ENCODE measurements around the gene HSD3B7.
"Not testable (repeated sequence)": the region's sequence is repeated elsewhere in the genome, so short reads cannot be mapped to it uniquely, and the experiment has no call there.

The HSD3B7 gene

GRCh38 chr16:30984669-30985400, at the start of gene HSD3B7:
HSD3B7 (plus strand) TSS chr16:30985207; CDS start chr16:30985659, 452 bp downstream.
- DNase-seq: peak in 1 of 2 experiments; percentile 31

- no peak for DNase-seq
Observed at GRCh38 chr16:30937692-30938091, 47.3 kb upstream of the HSD3B7 start.

DNA sequence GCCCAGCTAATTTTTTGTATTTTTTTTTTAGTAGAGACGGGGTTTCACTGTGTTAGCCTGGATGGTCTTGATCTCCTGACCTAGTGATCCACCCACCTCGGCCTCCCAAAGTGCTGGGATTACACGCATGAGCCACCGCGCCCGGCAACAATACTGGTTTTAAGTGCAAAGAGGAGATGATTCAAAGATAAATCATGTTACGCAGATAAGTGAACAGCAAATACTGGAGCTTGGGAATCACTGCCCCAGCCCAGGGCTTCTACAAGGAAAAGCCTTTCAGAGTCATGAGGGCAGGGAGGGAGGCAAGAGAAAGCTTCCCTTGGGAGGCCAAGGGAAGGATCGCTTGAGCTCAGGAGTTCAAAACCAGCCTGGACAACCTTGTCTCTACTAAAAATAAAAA, 45.4 kb upstream of the HSD3B7 start:
- not testable (repeated sequence) for DNase-seq

DNA sequence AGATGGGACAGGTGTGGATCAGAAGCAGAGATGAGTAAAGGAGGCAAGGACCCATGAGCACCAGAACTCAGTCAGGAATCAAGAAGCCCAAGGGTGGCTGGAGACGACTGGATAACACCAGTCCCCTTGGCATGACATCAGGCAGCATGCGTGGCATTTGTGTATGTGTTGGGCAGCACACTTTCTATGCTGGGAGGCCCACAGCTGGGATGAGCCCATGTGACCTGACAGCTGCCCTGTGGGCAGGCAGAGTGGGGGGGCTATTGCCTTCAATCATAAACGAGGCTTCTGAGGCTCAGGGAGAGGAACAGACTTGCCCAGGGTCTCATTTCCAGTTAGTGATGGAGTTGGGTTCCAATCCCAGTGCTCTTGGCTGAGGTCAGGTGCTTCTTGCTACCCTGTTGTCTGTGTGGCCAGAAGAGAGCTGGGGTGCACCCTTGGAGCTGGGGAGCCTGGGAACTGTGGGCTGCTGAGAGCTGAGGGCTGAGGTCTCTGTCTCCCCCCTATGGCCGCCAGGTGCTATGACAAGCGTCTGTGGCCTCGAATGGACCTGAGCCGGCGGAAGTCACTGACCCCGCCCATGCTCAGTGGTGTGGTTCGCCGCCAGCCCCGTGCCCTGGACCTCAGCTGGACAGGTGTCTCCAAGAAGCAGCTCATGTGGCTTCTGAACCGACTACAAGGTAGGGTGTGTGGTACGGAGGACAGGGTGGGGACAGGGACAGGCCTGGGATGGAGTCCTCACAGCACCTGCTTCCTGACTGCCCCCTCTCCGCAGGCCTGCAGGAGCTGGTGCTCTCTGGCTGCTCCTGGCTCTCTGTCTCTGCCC, 43.2 kb upstream of the HSD3B7 start:
- DNase-seq: no peak

- no peak for DNase-seq
Observed at GRCh38 chr16:30942426-30942806, 42.6 kb upstream of the HSD3B7 start.

DNA sequence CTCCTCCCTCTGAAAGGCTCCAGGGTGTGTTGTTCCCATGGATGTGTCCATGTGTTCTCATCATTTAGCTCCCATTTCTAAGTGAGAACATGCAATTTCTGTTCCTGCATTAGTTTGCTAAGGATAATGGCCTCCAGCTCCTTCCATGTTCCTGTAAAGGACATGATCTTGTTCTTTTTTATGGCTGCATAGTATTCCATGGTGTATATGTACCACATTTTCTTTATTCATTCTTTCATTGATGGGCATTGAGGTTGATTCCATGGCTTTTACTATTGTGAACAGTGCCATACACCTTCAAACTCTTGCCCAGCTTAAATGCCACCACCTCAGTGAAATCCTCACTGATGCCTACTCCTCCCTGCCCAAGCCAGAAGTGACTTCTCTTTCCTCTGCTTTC, 40.7 kb upstream of the HSD3B7 start:
- DNase-seq: no peak

DNA sequence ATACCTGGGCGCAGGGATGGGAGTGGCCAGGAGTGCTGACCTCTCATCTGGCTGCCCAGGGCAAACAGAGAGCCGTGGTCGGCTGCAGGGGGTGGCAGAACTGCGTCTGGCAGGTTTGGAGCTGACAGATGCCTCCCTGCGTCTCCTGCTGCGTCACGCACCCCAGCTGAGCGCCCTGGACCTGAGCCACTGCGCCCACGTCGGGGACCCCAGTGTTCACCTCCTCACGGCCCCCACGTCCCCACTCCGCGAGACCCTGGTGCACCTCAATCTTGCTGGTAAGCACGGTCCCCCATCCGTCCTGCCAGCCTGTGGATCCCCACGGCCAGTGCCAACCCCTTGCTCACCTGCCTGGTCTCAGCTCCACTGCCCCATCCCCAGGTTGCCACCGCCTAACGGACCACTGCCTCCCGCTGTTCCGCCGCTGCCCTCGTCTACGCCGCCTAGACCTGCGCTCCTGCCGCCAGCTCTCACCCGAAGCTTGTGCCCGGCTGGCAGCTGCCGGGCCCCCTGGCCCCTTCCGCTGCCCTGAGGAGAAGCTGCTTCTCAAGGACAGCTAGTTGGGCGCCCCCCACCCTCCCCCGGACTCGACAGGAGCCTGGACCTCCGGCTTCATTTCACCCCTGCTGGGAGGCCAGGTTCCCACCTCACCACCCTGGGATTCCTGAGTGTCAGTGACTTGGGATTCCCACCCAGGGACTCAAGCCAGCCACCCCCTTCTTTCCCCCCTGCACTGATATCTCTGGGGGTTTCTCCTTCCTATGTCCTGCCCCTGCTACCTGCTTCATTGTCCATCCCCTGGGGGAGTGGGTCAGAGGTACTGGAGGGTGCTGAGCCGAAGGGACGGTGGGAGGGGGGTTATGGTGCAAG, 38.1 kb upstream of the HSD3B7 start:
- DNase-seq: no peak

GRCh38 chr16:30947541-30947858, 37.5 kb upstream of the HSD3B7 start:
- no peak for DNase-seq

DNA sequence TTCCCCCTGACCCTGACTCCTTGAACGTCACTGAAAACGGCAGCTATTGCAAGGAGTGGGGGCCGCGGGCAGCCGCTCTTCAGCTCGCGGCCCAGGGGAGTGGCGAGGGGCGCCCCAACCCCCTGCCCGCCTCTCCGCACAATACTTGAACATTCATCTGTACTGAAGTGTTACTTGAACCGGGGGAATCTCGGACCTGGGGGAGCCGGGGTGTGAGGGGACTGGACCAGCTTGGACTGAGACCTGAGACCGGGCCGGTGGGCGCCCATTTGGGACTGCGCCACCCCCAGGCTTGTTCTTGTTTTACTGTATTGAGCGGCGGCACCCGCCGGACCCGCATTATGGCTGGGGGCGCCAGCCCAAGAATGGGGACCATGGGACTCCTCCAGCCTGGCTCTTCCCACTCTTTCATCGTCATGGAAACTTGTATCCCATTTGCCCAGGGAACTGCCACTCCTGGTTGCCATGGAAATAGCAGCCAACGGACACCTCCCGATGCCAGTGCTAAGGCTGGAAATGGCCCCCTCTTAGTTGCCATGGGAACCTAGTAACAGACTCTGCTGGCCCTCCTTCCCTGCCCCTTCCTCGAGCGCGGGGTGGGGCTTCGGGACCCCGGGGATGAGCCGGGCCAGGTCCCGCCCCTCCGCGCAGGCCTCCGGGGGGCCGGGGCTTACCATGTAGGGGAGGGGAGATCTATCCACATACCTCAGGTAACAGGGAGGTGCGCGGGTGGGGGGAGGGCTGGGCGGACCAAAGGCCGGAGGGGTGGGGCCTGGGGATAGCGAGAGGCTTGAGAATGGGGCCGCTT, 36.9 kb upstream of the HSD3B7 start:
- peak; percentile 92 to 97 for DNase-seq

DNA sequence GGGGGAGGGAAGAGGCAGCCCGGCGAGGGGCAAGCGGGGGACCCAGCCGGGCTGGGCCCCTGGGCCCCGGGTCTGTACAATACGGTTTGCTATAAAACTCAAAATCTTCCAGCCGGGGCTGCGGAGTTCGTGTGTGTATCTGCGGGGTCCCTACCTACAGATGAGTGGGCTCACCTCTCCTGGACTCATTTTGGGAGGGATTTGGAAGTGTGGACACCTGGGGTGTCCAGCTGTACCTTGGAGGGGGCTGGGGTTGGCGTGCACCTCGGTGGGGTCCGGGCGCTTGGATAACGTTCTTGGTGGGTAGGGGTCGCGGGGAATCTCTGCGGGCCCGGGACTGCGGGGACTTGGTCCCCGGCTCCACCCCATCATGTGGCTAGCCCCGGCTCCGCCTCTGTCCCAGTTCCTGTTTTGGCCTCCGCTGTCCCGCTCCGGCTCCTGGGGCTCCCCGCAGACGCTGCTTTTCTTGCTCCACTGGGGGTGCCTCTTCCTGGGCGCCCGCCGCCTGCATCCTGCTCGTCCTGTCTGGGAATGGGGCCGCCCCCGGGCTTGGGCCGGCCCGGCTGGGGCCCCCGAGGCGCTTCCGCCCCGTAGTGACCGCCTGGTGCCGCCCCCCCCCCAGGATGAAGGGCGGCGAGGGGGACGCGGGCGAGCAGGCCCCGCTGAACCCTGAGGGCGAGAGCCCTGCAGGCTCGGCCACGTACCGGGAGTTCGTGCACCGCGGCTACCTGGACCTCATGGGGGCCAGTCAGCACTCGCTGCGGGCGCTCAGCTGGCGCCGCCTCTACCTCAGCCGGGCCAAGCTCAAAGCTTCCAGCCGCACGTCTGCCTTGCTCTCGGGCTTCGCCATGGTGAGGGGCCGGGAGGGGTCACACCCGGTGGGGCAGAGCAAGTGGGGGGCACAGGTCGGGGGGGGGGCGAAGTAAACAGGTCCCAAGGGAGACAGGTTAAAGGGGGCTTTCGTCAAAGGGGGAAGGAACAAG, 36.0 kb upstream of the HSD3B7 start, which contains the start of gene ORAI3:
Gene ORAI3, plus strand, starts transcription at position 402 of the 983 bp plus-strand sequence. Its CDS starts 222 bp downstream, at position 624.
- DNase-seq: peak in 1 of 2 experiments; percentile 18

DNA sequence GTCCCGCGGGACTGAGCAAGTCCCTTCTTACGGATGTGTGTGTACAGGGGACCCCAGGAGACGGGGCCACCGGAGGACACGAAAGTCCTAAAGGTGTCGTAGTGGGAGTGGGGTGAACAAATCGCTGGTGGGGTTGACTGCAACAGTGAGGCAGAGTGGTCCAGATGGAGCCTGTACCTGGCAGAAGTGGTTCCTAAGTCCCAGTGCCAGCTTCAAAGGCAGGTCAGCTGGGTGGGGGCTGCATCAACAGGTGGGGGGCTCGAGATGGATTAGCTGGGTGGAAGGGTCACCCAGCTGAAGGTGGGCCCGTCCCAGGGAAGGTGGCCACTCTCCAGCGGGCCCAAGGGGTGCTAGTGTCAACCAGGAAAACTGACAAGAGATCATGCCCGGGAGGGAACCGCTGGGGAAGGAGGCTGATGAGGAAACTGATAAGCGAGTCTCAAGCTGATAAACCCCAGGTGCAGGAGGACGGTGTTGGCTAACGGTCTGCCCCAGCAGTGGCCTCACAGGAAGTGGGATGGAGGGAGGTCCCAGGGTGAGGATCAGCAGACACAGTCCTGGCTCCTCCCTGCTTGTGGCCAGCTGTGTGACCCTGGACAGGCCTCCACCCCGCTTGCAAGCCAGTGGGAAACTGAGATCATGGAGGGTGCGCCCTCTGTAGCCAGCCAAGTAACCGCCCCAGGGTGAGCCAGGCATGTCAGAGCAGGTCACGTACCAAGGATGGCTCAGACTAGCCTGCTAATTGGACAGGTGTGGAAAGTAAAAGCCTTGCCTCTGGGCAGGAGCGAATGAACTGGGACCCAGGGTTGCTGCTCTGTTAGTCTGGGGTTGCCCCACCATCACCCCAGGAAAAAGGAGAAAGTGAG, 35.1 kb upstream of the HSD3B7 start:
- DNase-seq: no peak

DNA sequence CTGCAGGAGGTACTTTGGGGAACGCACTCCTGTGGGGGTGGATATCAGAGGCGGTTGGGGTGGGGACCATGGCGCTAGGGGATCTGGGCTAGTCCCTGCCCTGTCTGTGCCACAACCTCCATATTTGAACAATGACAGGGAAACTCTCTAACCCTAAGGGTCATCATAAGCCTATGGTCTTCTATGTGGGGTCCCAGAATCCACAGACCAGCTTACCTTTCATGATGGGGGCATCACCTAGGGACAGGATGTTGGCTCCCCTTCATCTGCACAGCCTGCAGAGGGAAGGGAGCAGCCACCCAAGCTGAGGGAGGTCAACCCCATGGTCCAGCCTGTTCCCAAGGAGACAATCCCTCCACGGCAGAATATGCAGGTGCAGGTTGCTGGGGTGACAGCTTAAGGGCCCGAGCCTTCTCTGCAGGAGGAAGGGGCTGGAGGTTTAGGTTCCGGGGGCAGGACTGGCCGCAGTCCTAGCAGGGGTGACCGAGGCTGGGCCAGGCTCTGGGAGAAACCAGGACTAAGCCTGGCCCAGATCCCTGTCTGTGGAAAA, 34.4 kb upstream of the HSD3B7 start:
- no peak for DNase-seq

DNA sequence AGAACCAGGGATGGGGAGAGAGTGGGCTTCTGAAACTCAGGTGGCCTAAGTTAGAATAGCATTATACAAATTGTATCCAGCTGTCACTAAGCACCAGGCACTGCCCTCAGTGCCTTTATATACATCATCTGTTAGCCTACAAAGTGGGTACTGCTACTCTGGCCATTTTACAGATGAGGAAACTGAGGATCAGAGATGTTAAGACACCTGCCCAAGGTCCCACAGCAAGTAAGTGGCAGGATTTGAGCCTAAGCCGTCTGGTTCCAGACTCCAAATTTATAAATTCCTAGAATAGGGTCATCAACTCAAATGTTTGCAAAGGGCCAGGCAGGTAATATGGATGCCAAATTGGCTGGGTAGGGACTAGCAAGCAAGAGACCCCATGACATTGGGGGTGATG, 33.8 kb upstream of the HSD3B7 start:
- no peak for DNase-seq

GRCh38 chr16:30951750-30952149, 33.3 kb upstream of the HSD3B7 start:
- DNase-seq: no peak

- DNase-seq: no peak
Observed at GRCh38 chr16:30953111-30953510, 31.9 kb upstream of the HSD3B7 start.

- DNase-seq: peak in 1 of 2 experiments; percentile 31
Observed at GRCh38 chr16:30953511-30954124, 31.4 kb upstream of the HSD3B7 start.

DNA sequence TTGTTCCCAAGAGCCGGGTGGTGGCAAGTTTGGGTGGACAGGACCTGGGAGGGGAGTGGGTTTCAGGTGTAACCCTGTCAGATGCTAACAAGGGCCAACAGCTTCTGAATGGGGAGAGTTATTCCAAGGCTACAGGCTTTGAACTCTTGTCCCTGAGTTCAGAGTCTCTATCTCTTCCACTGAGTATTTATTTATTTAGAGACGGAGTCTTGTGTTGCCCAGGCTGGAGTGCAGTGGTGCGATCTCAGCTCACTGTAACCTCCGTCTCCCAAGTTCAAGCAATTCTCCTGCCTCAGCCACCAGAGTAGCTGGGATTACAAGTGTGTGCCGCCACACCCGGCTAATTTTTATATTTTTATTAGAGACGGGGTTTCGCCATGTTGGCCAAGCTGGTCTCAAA, 30.0 kb upstream of the HSD3B7 start:
- DNase-seq: no peak

DNA sequence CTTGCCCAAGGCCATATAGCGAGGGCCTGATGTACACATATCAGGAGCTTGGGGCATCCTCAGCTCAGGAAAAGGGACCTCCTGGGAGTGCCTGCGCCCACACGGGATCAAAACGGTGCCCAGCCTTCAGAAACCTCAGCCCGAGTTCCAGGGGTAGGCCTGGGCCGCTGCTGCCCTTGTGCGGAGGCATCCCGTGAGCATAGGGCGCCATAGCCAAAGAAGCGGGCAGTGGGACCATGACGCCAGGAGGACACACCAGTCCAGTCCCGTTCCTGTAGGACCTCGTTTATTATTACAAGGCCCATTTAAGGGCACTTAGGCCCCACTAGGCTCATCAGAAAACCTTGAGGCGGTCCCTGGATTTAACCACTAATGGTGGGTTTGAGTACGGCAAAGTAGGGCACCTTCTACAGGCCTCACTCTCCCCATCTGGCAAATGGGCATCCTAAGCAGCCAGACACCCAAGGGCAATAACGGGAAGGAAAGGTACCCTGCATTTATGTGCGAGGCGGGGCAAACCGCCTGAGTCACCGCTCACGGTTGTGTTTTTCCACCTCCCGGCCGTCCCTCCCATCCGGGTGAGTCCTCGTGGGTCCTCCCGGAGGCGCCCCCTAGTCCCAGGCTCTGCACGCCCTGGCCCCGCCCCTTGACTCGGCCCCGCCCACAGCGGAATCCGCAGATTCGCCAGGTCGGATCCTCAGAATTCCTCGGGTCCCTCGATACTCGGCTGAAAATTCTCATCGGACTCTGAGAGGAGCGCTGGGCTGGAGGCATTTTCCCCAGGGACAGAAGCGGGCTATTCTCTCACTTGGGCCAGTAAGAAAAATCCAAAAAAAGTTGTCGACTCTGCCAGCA, 28.2 kb upstream of the HSD3B7 start:
- peak in 1 of 2 experiments; percentile 37 for DNase-seq

Data from cerebellar nuclear complex (tissue), 1 donor.